H1 (cell line): ENCODE data around the gene MYOM3. TPM values are rescaled to one million over a fixed set of nuclear protein-coding genes. Genes with fewer than 3 reads are reported as not detected.

Experiments used
- CTCF ChIA-PET: fragments of 300-600 bp; sonication (Branson Sonifier 250); formaldehyde crosslinking; loops from one replicate; lab custom pipeline; 2021; ENCODE audit not compliant: partially characterized antibody; lab: Charles Lee
- POLR2A ChIA-PET: fragments of 300-600 bp; sonication (Branson Sonifier 250); formaldehyde crosslinking; loops from one replicate; lab custom pipeline; 2021; ENCODE audit warnings: inconsistent platforms; ENCODE audit not compliant: partially characterized antibody; lab: Charles Lee
- DNase-seq, 2 experiments: peaks; one replicate each; pipeline versions ENCODE4 v3.0.0 to v3.0.0-alpha.2; 2010 to 2022; ENCODE audit warnings: low spot score in 2 of 2, low read depth in 1 of 2, mixed read lengths in 1 of 2
- FAIRE-seq: peaks from 2 replicates; lab custom pipeline; 2011; peaks lifted over from hg19 to GRCh38; lab: Jason Lieb, UNC
- H2AFZ ChIP-seq: 2 replicates; pipeline ENCODE4 v1.8.1; 2012; ENCODE audit warnings: low read length, inconsistent platforms
- H2AK5ac ChIP-seq: 2 replicates; pipeline ENCODE4 v1.6.1; 2013; ENCODE audit warnings: low read depth, low read length
- H2BK120ac ChIP-seq: replicated peaks from 2 replicates; pipeline ENCODE3; 2013; ENCODE audit warnings: low read depth, low read length, inconsistent platforms
- H2BK12ac ChIP-seq: 2 replicates; pipeline ENCODE4 v1.6.1; 2013; ENCODE audit warnings: low read depth, low read length
- H2BK15ac ChIP-seq: 2 replicates; pipeline ENCODE4 v1.6.1; 2013; ENCODE audit warnings: low read length
- H2BK20ac ChIP-seq: 2 replicates; pipeline ENCODE4 v1.6.1; 2013; ENCODE audit warnings: low read length
- H2BK5ac ChIP-seq: 2 replicates; pipeline ENCODE4 v1.6.1; 2013; ENCODE audit warnings: low read depth, low read length
- H3K14ac ChIP-seq: 2 replicates; pipeline ENCODE4 v1.6.1; 2013; ENCODE audit warnings: inconsistent platforms; ENCODE audit not compliant: insufficient read length
- H3K18ac ChIP-seq: 2 replicates; pipeline ENCODE4 v1.6.1; 2013; ENCODE audit warnings: low read length; ENCODE audit errors: extremely low read depth
- H3K23ac ChIP-seq: 2 replicates; pipeline ENCODE4 v1.6.1; 2013; ENCODE audit warnings: inconsistent platforms; ENCODE audit not compliant: insufficient read length
- H3K23me2 ChIP-seq: 2 replicates; pipeline ENCODE4 v1.6.1; 2013; ENCODE audit warnings: low read depth, low read length
- H3K27ac ChIP-seq: 2 replicates; pipeline ENCODE4 v1.6.1; 2011; ENCODE audit warnings: low read depth, low read length, inconsistent platforms
- H3K27me3 ChIP-seq, 4 experiments: replicated peaks in 1 of 4; 1 replicate in 1 of 4; 2 replicates in 3 of 4; pipeline versions ENCODE4 v1.6.1 to v1.8.1; 2011 to 2013; ENCODE audit warnings: low read length in 3 of 4, mild to moderate bottlenecking in 3 of 4, inconsistent platforms in 2 of 4, mixed read lengths in 2 of 4, moderate library complexity in 1 of 4; ENCODE audit not compliant: control insufficient read depth in 3 of 4, insufficient read depth in 3 of 4; ENCODE audit errors: extremely low read depth in 1 of 4
- H3K36me3 ChIP-seq, 4 experiments: 2 replicates each; pipeline versions ENCODE4 v1.6.1 to v1.8.1; 2011 to 2013; ENCODE audit warnings: mild to moderate bottlenecking in 4 of 4, low read length in 3 of 4, moderate library complexity in 2 of 4, control low read depth in 1 of 4, inconsistent platforms in 1 of 4; ENCODE audit not compliant: insufficient read depth in 4 of 4, control insufficient read depth in 2 of 4
- H3K4ac ChIP-seq: replicated peaks from 2 replicates; pipeline ENCODE3; 2013; ENCODE audit warnings: low read length, low read depth, mixed read lengths, inconsistent platforms; ENCODE audit not compliant: insufficient read length
- H3K4me1 ChIP-seq, 4 experiments: replicated peaks in 1 of 4; 1 replicate in 1 of 4; 2 replicates in 3 of 4; pipeline versions ENCODE4 v1.6.1 to v1.8.1; 2011 to 2013; ENCODE audit warnings: low read length in 3 of 4, inconsistent platforms in 2 of 4, mixed read lengths in 1 of 4; ENCODE audit not compliant: insufficient read depth in 4 of 4, control insufficient read depth in 3 of 4
- H3K4me2 ChIP-seq, 2 experiments: 2 replicates each; pipeline versions ENCODE4 v1.6.1 to v1.8.1; 2011 to 2013; ENCODE audit warnings: low read depth in 2 of 2, low read length in 2 of 2, control low read depth in 1 of 2, inconsistent platforms in 1 of 2, mild to moderate bottlenecking in 1 of 2; ENCODE audit not compliant: insufficient read depth in 1 of 2
- H3K4me3 ChIP-seq, 4 experiments: fragments of 200-600, 300-600 bp in 1 of 4; sonication (generic), shearing (Covaris generic), sonication (Bioruptor Twin) in 1 of 4; 2 replicates each; pipeline versions ENCODE4 v1.5.1 to v1.8.1; 2011 to 2016; ENCODE audit warnings: low read length in 4 of 4, low read depth in 3 of 4, control low read depth in 2 of 4, inconsistent platforms in 2 of 4, mild to moderate bottlenecking in 2 of 4, mixed read lengths in 1 of 4, moderate library complexity in 1 of 4; ENCODE audit not compliant: insufficient read depth in 2 of 4; ENCODE audit errors: extremely low read depth in 1 of 4
- H3K56ac ChIP-seq: replicated peaks from 2 replicates; pipeline ENCODE3; 2013; ENCODE audit warnings: low read depth, mild to moderate bottlenecking, mixed read lengths, low read length, inconsistent platforms; ENCODE audit not compliant: insufficient read length
- H3K79me1 ChIP-seq: 2 replicates; pipeline ENCODE4 v1.6.1; 2013; ENCODE audit warnings: low read depth, low read length, control low read depth
- H3K79me2 ChIP-seq, 2 experiments: 2 replicates each; pipeline versions ENCODE4 v1.6.1 to v1.8.1; 2012 to 2013; ENCODE audit warnings: low read length in 2 of 2, mild to moderate bottlenecking in 2 of 2, inconsistent platforms in 1 of 2; ENCODE audit not compliant: insufficient read depth in 2 of 2, control insufficient read depth in 1 of 2
- H3K9ac ChIP-seq, 4 experiments: replicated peaks in 1 of 4; 1 replicate in 1 of 4; 2 replicates in 3 of 4; pipeline versions ENCODE4 v1.6.1 to v1.8.1; 2011 to 2013; ENCODE audit warnings: low read depth in 3 of 4, low read length in 3 of 4, control low read depth in 2 of 4, mild to moderate bottlenecking in 2 of 4, moderate library complexity in 2 of 4, inconsistent platforms in 1 of 4; ENCODE audit errors: extremely low read depth in 1 of 4
- H3K9me3 ChIP-seq, 2 experiments: 2 replicates each; pipeline versions ENCODE4 v1.6.1 to v1.8.1; 2012 to 2013; ENCODE audit warnings: mild to moderate bottlenecking in 2 of 2, moderate library complexity in 2 of 2, control low read depth in 1 of 2, inconsistent platforms in 1 of 2, low read depth in 1 of 2, low read length in 1 of 2, mixed read lengths in 1 of 2; ENCODE audit not compliant: insufficient read depth in 2 of 2
- H4K20me1 ChIP-seq, 2 experiments: replicated peaks in 1 of 2; 2 replicates each; pipeline versions ENCODE3 to v1.8.1; 2011 to 2013; ENCODE audit warnings: inconsistent platforms in 2 of 2, low read length in 2 of 2, mild to moderate bottlenecking in 1 of 2; ENCODE audit not compliant: insufficient read depth in 2 of 2, control insufficient read depth in 1 of 2
- H4K5ac ChIP-seq: 2 replicates; pipeline ENCODE4 v1.6.1; 2013; ENCODE audit warnings: low read length, low read depth, mixed read lengths, inconsistent platforms; ENCODE audit not compliant: insufficient read length
- H4K8ac ChIP-seq: 2 replicates; pipeline ENCODE4 v1.8.0; 2013; ENCODE audit warnings: mild to moderate bottlenecking, moderate library complexity, low read length, inconsistent platforms; ENCODE audit not compliant: insufficient read depth; ENCODE audit errors: extremely low read depth
- H4K91ac ChIP-seq: replicated peaks from 2 replicates; pipeline ENCODE3; 2013; ENCODE audit warnings: low read length, mixed read lengths, inconsistent platforms; ENCODE audit not compliant: insufficient read length
- BCL11A ChIP-seq, 2 experiments: IDR thresholded peaks; one replicate each; pipeline ENCODE4 v1.6.1; 2011; ENCODE audit warnings: low read depth in 2 of 2, low read length in 2 of 2, mild to moderate bottlenecking in 2 of 2
- CEBPB ChIP-seq: IDR thresholded peaks from 2 replicates; pipeline ENCODE4 v1.6.1; 2012; ENCODE audit warnings: low read depth, low read length
- CHD1 ChIP-seq: IDR thresholded peaks from 2 replicates; pipeline ENCODE4 v1.6.1; 2012; ENCODE audit warnings: low read depth, low read length, improper control_type of control experiment
- CTCF ChIP-seq, 3 experiments: IDR thresholded peaks; 1 replicate in 2 of 3; 2 replicates in 1 of 3; pipeline versions ENCODE4 v1.5.1 to v1.6.1; 2011; ENCODE audit warnings: low read length in 3 of 3, mild to moderate bottlenecking in 3 of 3, inconsistent platforms in 2 of 3, low read depth in 1 of 3, moderate library complexity in 1 of 3; ENCODE audit not compliant: insufficient read depth in 1 of 3; ENCODE audit errors: control extremely low read depth in 1 of 3
- MAFK ChIP-seq: IDR thresholded peaks from 2 replicates; pipeline ENCODE4 v1.6.1; 2012; ENCODE audit warnings: low read depth, mild to moderate bottlenecking, improper control_type of control experiment, low read length
- RFX5 ChIP-seq: IDR thresholded peaks from 2 replicates; pipeline ENCODE4 v1.6.1; 2011; ENCODE audit warnings: low read depth, low read length, improper control_type of control experiment, borderline replicate concordance
- SIX5 ChIP-seq: IDR thresholded peaks from 2 replicates; pipeline ENCODE4 v1.6.1; 2011; ENCODE audit warnings: mild to moderate bottlenecking, low read depth, low read length
- SP4 ChIP-seq: IDR thresholded peaks from 2 replicates; pipeline ENCODE4 v1.6.1; 2012; ENCODE audit warnings: low read length, inconsistent platforms
- TCF12 ChIP-seq: IDR thresholded peaks from 2 replicates; pipeline ENCODE4 v1.6.1; 2011; ENCODE audit warnings: low read depth, mild to moderate bottlenecking, low read length
- ZNF274 ChIP-seq: IDR thresholded peaks from 2 replicates; pipeline ENCODE4 v1.7.0; 2012; ENCODE audit warnings: low read length, borderline replicate concordance; ENCODE audit errors: extremely low read depth
- WGBS, 2 experiments: shearing (Covaris generic) in 1 of 2; methylation state at CpG; one replicate each; pipeline versions ENCODE4 v1.1.6 to v1.1.7; 2013 to 2015; ENCODE audit warnings: low lambda C conversion rate in 2 of 2, mixed read lengths in 2 of 2, inconsistent platforms in 1 of 2, low coverage in 1 of 2, missing lambda C conversion rate in 1 of 2; ENCODE audit not compliant: insufficient replicate concordance in 2 of 2, insufficient coverage in 1 of 2, insufficient read length in 1 of 2; ENCODE audit errors: extremely low coverage in 1 of 2, missing lambda C conversion rate in 1 of 2; 5-methylcytosine and 5-hydroxymethylcytosine counted together
- polyA plus RNA-seq, 7 experiments: library from polyadenylated mRNA; depleted of rRNA in 3 of 7; stranded (reverse) in 5 of 7; unstranded in 2 of 7; fragments of >200 nt in 5 of 7; fragments of 200-250 nt in 2 of 7; gene quantifications; 1 replicate in 5 of 7; 2 replicates in 1 of 7; 4 replicates in 1 of 7; pipeline versions ENCODE4 v1.2.1 to v1.2.3, GENCODE V29; 2011 to 2013; ENCODE audit warnings: missing spikeins in 2 of 7, mixed read lengths in 2 of 7
- total RNA-seq: library from RNA; stranded (reverse); fragmentation: NEBNext Ultra II Directional; extraction: Animal tissue kit (Norgen Biotek cat#: 25700); gene quantifications from 2 replicates; pipeline ENCODE4 v1.2.1, GENCODE V29; 2021

Gene MYOM3
- total and polyA plus RNA-seq, 2 of the 8 experiments (the other 6 are each of a cell fraction or from before 2014, with no cell fraction given) = 0.08 to 0.09 TPM

- FAIRE-seq (no peak), DNase-seq (no peak)
- no peak overlapping the region for H2BK120ac ChIP-seq
- 81% methylated on average over 4 of the region's 4 CpGs; no CpG with 5 or more reads in 1 of the 2 experiments for WGBS, 2 experiments
- ChIA-PET CTCF (interaction anchor here (0.9 to 10.9 kb wide), 4 partner anchors 11 to 230 kb away, joined by 3 to 85 read pairs (median 5); no protein-coding TSS in a partner anchor), POLR2A (interaction anchor here (7.2 kb wide), 1 partner anchor 9 kb away, joined by 51 read pairs; no protein-coding TSS in a partner anchor)
- H2AFZ ChIP-seq = no peak overlapping the region
- no peak overlapping the region for H2AK5ac ChIP-seq
- H3K79me1 ChIP-seq = no peaks in the 10 kb centered on the region
- no peak overlapping the region for H3K23ac ChIP-seq
- 0 out of 7 replicates have a peak, but pooled peaks cover 0 to 3% (median 0%) of the 10 kb centered on the region in 4 experiments for H3K4me1 ChIP-seq
- no peak overlapping the region for H3K4me3 ChIP-seq
- H2BK15ac ChIP-seq = no peak overlapping the region
- H4K5ac ChIP-seq = no peak overlapping the region
- TF ChIP-seq CEBPB = no peak
- TF ChIP-seq TCF12 = no peak
- no peak for TF ChIP-seq ZNF274
- TF ChIP-seq BCL11A (IDR thresholded peaks at IDR 0.05; ENCODE audit: low read depth in 2 of 2, low read length in 2 of 2) = no peak
- TF ChIP-seq CHD1 = no peak
- no peak for TF ChIP-seq RFX5
- no peak for TF ChIP-seq CTCF (IDR thresholded peaks at IDR 0.05; ENCODE audit: control extremely low read depth in 1 of 3, insufficient read depth in 1 of 3, low read depth in 1 of 3, low read length in 3 of 3)
- no peak for TF ChIP-seq SP4
- TF ChIP-seq MAFK = no peak
- TF ChIP-seq SIX5 = no peak
- no peaks in the 10 kb centered on the region for H3K27me3 ChIP-seq
- H3K9ac ChIP-seq = no peak overlapping the region
- H3K14ac ChIP-seq = no peak overlapping the region
- H4K20me1 ChIP-seq = peaks cover 0 to 10% of the 10 kb centered on the region in 2 experiments
- H3K36me3 ChIP-seq = peaks cover 2 to 24% (median 10%) of the 10 kb centered on the region in 4 experiments; a peak in 6 of 8 replicates
- H2BK20ac ChIP-seq = no peak overlapping the region
- H2BK5ac ChIP-seq = no peak overlapping the region
- H3K4me2 ChIP-seq = no peak overlapping the region
- no peaks in the 10 kb centered on the region for H3K9me3 ChIP-seq
- no peaks in the 10 kb centered on the region for H3K79me2 ChIP-seq
- no peak overlapping the region for H2BK12ac ChIP-seq
- H3K27ac ChIP-seq = no peak overlapping the region
- no peak overlapping the region for H4K91ac ChIP-seq
- no peak overlapping the region for H4K8ac ChIP-seq
- no peaks in the 10 kb centered on the region for H3K23me2 ChIP-seq
- H3K4ac ChIP-seq = no peak overlapping the region
- H3K56ac ChIP-seq = no peak overlapping the region
- H3K18ac ChIP-seq = no peak overlapping the region
Measured at GRCh38 chr1:24161270-24161669, 49.3 kb upstream of the MYOM3 start.
